Vagina (tissue), 2 donors: ENCODE results near the gene IL6R. TPM values are rescaled to one million over a fixed set of nuclear protein-coding genes. Genes with fewer than 3 reads are reported as not detected.

Source experiments
- DNase-seq, 2 donors: peaks; one replicate each; pipeline ENCODE4 v3.0.0-alpha.2; 2017; ENCODE audit errors: extremely low spot score in 2 of 2
- H3K27ac ChIP-seq: fragments of 200-600 bp; sonication (generic); one replicate; pipeline ENCODE4 v1.5.1; 2019
- H3K27me3 ChIP-seq: fragments of 200-600 bp; sonication (generic); one replicate; pipeline ENCODE4 v1.5.1; 2019
- H3K36me3 ChIP-seq, 2 donors: fragments of 200-600 bp; sonication (generic); one replicate each; pipeline ENCODE4 v1.5.1; 2017 to 2019
- H3K4me1 ChIP-seq: fragments of 200-600 bp; sonication (generic); one replicate; pipeline ENCODE4 v1.5.1; 2019
- H3K4me3 ChIP-seq, 2 donors: fragments of 200-600 bp; sonication (generic); 1 replicate in 1 of 2; 2 replicates in 1 of 2; pipeline ENCODE4 v1.5.1; 2016 to 2019
- H3K9me3 ChIP-seq: fragments of 200-600 bp; sonication (generic); one replicate; pipeline ENCODE4 v1.5.1; 2019
- POLR2A ChIP-seq, 2 donors: fragments of 450-650 bp; IDR thresholded peaks; one replicate each; pipeline ENCODE4 v1.6.1; 2017; ENCODE audit warnings: antibody characterized with exemption in 2 of 2, mild to moderate bottlenecking in 2 of 2, moderate library complexity in 2 of 2
- POLR2AphosphoS5 ChIP-seq, 2 donors: sonication (generic); formaldehyde crosslinking; IDR thresholded peaks; one replicate each; pipeline ENCODE4 v1.9.0; 2017; ENCODE audit warnings: antibody characterized with exemption in 2 of 2, mild to moderate bottlenecking in 2 of 2, low read depth in 1 of 2; ENCODE audit not compliant: insufficient read depth in 1 of 2
- intact Hi-C: fragments of 100-400 bp; cut with DNase I; formaldehyde crosslinking; loops from one replicate; pipeline ENCODE4 v1.15.1; 2023
- total RNA-seq: library from RNA; depleted of rRNA; stranded (reverse); fragments of >200 nt; gene quantifications from one replicate; pipeline ENCODE4 v1.2.3, GENCODE V29; 2016
- TF ChIP-seq, protein P1 (sequence below), 3 experiments: fragments of 450-650 bp in 2 of 3; fragments of 200-600 bp in 1 of 3; sonication (generic) in 1 of 3; IDR thresholded peaks; one replicate each; pipeline ENCODE4 v1.5.1; 2017 to 2019; ENCODE audit warnings: antibody characterized with exemption in 3 of 3, mild to moderate bottlenecking in 2 of 3, moderate library complexity in 2 of 3

IL6R gene
- total RNA-seq, 1 donor from 2014 or later, result 50.8 TPM

GRCh38 chr1:154448331-154448811 lies 43.2 kb downstream of the IL6R start:
- H3K36me3 ChIP-seq, result peaks cover 0 to 38% of the 10 kb centered on the region in 2 donors
- no peaks in the 10 kb centered on the region for H3K27me3 ChIP-seq
- H3K4me1 ChIP-seq, result peaks cover 29% of the 10 kb centered on the region
- TF ChIP-seq, protein P1, sequence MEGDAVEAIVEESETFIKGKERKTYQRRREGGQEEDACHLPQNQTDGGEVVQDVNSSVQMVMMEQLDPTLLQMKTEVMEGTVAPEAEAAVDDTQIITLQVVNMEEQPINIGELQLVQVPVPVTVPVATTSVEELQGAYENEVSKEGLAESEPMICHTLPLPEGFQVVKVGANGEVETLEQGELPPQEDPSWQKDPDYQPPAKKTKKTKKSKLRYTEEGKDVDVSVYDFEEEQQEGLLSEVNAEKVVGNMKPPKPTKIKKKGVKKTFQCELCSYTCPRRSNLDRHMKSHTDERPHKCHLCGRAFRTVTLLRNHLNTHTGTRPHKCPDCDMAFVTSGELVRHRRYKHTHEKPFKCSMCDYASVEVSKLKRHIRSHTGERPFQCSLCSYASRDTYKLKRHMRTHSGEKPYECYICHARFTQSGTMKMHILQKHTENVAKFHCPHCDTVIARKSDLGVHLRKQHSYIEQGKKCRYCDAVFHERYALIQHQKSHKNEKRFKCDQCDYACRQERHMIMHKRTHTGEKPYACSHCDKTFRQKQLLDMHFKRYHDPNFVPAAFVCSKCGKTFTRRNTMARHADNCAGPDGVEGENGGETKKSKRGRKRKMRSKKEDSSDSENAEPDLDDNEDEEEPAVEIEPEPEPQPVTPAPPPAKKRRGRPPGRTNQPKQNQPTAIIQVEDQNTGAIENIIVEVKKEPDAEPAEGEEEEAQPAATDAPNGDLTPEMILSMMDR (IDR thresholded peaks at IDR 0.05), result no peak
- no peak for TF ChIP-seq POLR2A (IDR thresholded peaks at IDR 0.05)
- no peak for TF ChIP-seq POLR2AphosphoS5 (IDR thresholded peaks at IDR 0.05; ENCODE audit: insufficient read depth in 1 of 2, low read depth in 1 of 2)
- intact Hi-C loops, result no loop called here
- DNase-seq, result no peak
- no peak overlapping the region for H3K4me3 ChIP-seq
- H3K9me3 ChIP-seq, result no peaks in the 10 kb centered on the region
- H3K27ac ChIP-seq, result no peak overlapping the region

DNA sequence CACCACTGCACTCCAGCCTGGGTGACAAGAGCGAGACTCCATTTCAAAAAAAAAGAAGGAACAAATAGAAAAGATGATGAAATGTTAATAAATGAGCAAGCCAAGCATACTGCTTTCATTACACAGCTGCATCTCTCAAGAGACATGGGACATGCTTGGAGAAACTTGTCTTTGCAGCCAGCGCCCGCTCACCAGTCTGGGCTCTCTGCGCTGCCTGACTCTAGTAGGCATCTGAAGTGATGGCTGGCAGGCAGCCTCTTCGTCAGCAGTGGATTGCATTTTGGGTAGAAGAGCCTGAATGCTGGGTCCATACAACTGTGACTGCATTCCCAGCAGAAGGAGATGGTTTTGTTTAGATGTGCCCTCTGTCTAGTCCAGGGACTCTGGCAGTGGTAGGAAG lies 48.0 kb downstream of the IL6R start:
- H3K27me3 ChIP-seq, result no peaks in the 10 kb centered on the region
- no peaks in the 10 kb centered on the region for H3K9me3 ChIP-seq
- H3K4me1 ChIP-seq, result peaks cover 9% of the 10 kb centered on the region
- peaks cover 0 to 43% of the 10 kb centered on the region in 2 donors for H3K36me3 ChIP-seq
- no peak for DNase-seq
- H3K4me3 ChIP-seq, result no peak overlapping the region
- intact Hi-C loops, result no loop called here
- peak overlapping the region; percentile 20 for H3K27ac ChIP-seq
- TF ChIP-seq, protein P1 (IDR thresholded peaks at IDR 0.05), result no peak
- no peak for TF ChIP-seq POLR2AphosphoS5 (IDR thresholded peaks at IDR 0.05; ENCODE audit: insufficient read depth in 1 of 2, low read depth in 1 of 2)
- TF ChIP-seq POLR2A (IDR thresholded peaks at IDR 0.05), result no peak

- TF ChIP-seq POLR2A (IDR thresholded peaks at IDR 0.05) (no peak), POLR2AphosphoS5 (IDR thresholded peaks at IDR 0.05; ENCODE audit: insufficient read depth in 1 of 2, low read depth in 1 of 2) (no peak)
- Histone ChIP-seq H3K36me3 (peaks cover 0 to 40% of the 10 kb centered on the region in 2 donors), H3K27me3 (no peaks in the 10 kb centered on the region), H3K4me1 (peaks cover 9% of the 10 kb centered on the region), H3K9me3 (no peaks in the 10 kb centered on the region), H3K4me3 (no peak overlapping the region), H3K27ac (peak overlapping the region; percentile 20)
- no peak for DNase-seq
- intact Hi-C loops, result no loop called here
Measured at GRCh38 chr1:154453574-154454352, 48.6 kb downstream of the IL6R start.

- no peak for DNase-seq
- Histone ChIP-seq H3K27me3 (no peaks in the 10 kb centered on the region), H3K36me3 (peaks cover 0 to 35% of the 10 kb centered on the region in 2 donors), H3K4me3 (no peak overlapping the region), H3K9me3 (no peaks in the 10 kb centered on the region), H3K4me1 (peaks cover 9% of the 10 kb centered on the region), H3K27ac (no peak overlapping the region)
- intact Hi-C loops, result loop anchor here (5.0 kb wide), 1 partner anchor 107 kb away; no protein-coding TSS in a partner anchor
- TF ChIP-seq, protein P1 (IDR thresholded peaks at IDR 0.05), result no peak
- TF ChIP-seq POLR2AphosphoS5 (IDR thresholded peaks at IDR 0.05; ENCODE audit: insufficient read depth in 1 of 2, low read depth in 1 of 2), result no peak
- TF ChIP-seq POLR2A (IDR thresholded peaks at IDR 0.05), result no peak
Measured at GRCh38 chr1:154454386-154455120, 49.4 kb downstream of the IL6R start.

DNA sequence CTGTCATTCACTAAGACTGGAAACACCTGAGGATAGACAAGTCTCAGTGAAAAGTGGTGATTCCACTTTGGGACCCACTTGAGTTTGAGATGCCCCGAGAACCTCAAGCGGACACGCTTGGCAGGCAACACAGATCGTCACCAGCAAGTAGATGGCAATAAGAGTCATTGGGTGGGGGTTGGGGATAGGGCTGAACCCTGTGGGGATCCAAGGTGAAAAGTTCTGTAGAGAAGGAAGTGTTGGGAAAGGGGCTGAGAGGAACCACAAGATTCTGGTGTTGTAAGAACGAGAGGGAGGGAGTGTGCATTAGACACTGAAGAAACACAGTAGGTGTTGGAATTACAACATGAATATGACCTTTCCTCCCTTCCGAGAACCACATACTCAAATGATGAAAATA lies 51.5 kb downstream of the IL6R start:
- intact Hi-C loops, result loop anchor here (5.0 kb wide), 1 partner anchor 109 kb away; no protein-coding TSS in a partner anchor
- H3K4me3 ChIP-seq, result no peak overlapping the region
- no peak overlapping the region for H3K27ac ChIP-seq
- no peaks in the 10 kb centered on the region for H3K27me3 ChIP-seq
- H3K9me3 ChIP-seq, result no peaks in the 10 kb centered on the region
- no peak for DNase-seq
- no peak for TF ChIP-seq POLR2AphosphoS5 (IDR thresholded peaks at IDR 0.05; ENCODE audit: insufficient read depth in 1 of 2, low read depth in 1 of 2)
- TF ChIP-seq, protein P1 (IDR thresholded peaks at IDR 0.05), result no peak
- TF ChIP-seq POLR2A (IDR thresholded peaks at IDR 0.05), result no peak
- peaks cover 9% of the 10 kb centered on the region for H3K4me1 ChIP-seq
- H3K36me3 ChIP-seq, result peaks cover 0 to 23% of the 10 kb centered on the region in 2 donors
